ENCODE data around the gene ZNF674.

Gene ZNF674

DNA sequence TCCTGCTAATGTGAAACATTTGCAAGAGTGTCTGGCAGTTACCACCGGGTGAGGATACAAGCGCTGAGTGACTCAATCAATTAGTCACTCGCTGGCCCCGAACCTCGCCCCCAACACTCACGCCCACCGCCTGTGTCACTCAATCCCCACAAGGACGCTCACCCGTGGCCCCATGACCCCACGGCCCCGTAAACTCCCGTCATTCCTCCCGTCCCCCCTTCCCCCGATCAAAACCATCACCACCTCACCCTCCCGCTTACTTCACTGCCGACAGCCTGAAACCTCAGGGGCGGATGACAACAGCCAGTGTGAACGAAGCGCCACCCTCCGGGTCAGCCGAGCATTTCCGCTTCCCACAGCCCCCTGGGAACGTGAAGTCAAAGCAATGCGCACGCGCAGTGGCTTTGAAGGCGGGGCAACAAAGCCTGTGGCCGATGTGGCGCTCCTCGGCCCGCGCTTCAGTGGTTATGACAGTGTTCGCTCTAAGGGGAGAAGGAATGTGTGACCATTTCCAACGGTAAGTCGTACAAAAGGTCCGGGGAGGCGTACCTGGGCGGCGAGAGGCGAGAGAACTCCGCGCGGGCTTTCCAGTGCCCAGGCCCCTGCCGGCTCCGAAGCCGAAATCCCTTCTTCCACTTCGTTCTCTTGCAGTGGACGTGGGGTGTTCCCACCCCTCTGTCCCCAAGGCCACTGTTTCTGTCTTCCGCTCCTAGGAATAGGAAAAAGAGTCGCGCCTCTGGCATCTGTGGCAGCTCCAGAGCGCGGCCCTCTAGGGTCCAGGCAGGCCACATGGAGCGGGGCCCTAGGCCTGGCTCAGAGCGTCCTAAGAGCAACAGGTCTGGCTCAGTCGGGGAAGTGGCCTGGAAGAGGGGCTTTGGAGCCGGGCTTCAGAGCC lies at the start of gene ZNF674:
TSS of gene ZNF674 (minus strand) at position 311 of the 895 bp plus-strand sequence. CDS start 3,334 bp downstream, outside the sequence.
- DNase-seq (ENCODE audit: low read depth): peak; percentile 91

- no peak for DNase-seq (ENCODE audit: low read depth)
Measured at GRCh38 chrX:46589977-46590723, 44.9 kb upstream of the ZNF674 start.

GRCh38 chrX:46588263-46588662 lies 43.0 kb upstream of the ZNF674 start:
- peak; percentile 44 for DNase-seq (ENCODE audit: low read depth)

GRCh38 chrX:46587753-46588171 lies 42.5 kb upstream of the ZNF674 start:
- no peak for DNase-seq (ENCODE audit: low read depth)

- no peak for DNase-seq (ENCODE audit: low read depth)
Measured at GRCh38 chrX:46587158-46587557, 41.9 kb upstream of the ZNF674 start.

- no peak for DNase-seq (ENCODE audit: low read depth)
Measured at GRCh38 chrX:46584736-46585135, 39.5 kb upstream of the ZNF674 start.

DNA sequence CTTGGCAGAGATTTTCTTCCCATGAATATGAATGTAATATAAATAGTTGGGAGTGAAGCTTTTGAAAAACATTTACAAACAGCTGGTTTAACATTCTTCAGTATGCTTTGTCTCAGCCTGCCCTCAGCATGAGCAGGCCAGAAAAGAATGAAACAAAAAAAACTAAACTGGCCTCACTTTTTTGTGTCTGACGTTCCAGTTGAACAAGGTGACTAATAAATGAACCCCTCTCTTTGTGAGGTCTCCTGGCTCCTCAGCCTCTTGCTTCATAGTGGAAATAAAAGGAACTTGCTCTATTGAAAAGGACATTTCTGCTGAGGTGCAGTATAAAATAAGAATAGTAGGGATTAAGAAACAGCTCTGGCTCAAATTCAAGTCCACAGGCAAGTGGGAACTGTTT lies 37.7 kb upstream of the ZNF674 start:
- DNase-seq (ENCODE audit: low read depth): no peak

DNA sequence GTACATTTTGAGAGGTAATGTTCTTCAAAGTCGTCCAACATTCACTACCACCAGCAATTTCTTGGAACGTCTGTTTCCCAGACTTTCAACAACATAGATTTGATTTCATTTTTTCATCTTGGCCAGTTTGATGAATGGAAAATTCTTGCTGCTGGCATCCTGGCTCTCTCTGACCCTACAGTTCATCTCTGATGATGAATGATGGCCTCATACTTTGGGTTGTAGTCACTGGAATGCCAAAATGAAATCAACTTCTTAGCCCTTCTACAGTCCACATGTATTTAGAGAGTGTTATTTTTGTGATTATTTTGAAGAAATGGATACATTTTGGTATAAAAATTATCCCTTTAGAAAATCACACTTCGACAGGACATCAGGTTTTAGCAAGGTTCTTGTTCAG lies 37.1 kb upstream of the ZNF674 start:
- no peak for DNase-seq (ENCODE audit: low read depth)

- no peak for DNase-seq (ENCODE audit: low read depth)
Measured at GRCh38 chrX:46580613-46581012, 35.4 kb upstream of the ZNF674 start.

DNA sequence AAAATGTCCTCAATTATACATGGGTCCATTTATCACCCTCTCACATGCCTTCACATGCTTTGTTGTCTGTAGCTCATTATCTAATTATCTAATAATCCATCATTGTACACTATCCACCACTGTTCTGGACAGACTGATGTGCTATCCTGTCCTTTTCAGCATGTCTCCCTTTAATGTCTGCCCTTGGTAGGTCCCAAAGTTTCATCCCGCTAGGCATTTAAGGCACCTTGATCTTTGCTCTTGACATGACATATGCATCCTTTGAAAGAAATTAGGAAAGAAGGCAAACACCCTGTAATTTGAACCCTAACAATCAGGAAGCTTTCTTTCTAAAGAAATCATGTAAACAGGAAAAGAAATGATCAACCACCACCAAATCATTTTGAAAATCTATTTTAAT lies 34.0 kb upstream of the ZNF674 start:
- DNase-seq (ENCODE audit: low read depth): no peak

DNA sequence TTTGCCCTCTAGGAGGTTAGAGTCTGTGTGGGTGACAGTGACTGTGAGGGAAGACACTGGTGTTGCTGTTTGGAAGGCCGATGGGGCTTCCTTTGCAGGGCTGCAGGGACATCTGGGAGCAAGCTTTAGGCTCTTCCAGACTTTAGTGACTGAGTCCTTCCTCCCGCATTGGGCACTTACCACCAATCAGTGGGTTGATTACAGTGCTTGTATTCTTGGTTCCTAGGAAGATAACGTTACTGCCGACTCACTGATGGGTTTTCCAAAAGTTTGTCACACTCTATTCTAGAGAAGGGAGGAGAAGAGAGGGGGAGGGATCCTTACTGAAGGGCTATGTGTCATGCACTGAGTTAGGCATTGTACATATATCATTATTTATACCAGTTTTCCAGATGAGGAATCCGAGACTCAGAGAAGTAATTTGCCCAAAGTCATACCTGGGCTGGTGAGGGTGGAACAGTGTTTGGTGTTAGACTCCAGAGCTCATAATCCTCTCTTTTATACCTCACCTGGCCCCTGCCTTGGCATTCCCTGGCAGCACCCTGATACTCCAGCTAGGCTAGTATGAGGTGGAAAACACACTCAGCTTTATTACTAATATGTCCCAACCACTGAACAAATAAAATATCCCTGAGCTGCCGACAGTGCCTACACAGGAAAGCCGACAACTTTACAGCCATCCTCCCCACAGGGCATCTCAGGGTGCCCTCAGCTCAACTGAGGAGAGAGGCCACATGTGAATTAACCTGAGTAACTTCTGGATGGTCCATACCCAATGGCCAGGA lies 32.2 kb upstream of the ZNF674 start:
- DNase-seq (ENCODE audit: low read depth): no peak

DNA sequence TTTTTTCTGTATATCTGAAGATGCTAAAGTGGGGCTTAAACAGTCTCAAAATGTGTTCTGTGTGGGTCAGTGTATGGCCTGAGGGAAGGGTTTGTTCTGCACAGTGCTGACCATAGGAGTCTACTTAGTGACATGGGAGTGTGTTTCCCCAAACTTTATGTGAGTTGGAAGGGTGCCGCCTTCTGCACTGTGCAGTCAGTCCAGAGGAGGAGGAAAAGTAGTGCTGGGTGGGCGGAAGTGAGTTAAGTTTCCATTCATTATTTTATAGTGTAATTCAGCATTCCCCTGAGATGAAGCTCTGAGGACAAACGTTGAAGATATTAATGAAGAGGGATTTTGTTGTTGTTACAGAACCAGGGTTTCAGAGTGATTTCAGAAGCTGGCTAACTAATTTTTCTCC lies 31.2 kb upstream of the ZNF674 start:
- no peak for DNase-seq (ENCODE audit: low read depth)

DNA sequence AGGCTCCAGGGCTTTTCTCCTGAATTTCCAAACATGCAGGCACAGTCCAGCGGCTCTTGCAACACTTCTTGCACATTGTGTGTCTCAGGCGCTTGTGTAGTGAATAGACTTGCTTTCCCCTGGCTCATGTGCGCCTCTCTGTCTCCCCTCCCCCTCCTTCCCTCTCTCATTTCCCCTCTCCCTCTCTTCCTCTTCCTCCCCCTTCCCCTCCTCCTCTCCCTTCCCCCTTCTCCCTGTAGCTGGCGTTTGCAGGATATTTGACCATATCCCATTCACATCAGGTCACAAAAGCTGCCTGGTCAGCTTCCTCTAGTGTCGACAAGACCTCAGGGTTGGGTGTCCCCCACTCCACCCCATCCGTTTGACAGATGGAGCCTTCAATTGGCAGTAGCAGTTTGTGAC lies 30.8 kb upstream of the ZNF674 start:
- no peak for DNase-seq (ENCODE audit: low read depth)

GRCh38 chrX:46575586-46575985 lies 30.4 kb upstream of the ZNF674 start:
- DNase-seq (ENCODE audit: low read depth): no peak

- DNase-seq (ENCODE audit: low read depth): peak; percentile 35
Measured at GRCh38 chrX:46574774-46575381, 29.7 kb upstream of the ZNF674 start.

- peak; percentile 55 for DNase-seq (ENCODE audit: low read depth)
Measured at GRCh38 chrX:46573892-46574773, 28.9 kb upstream of the ZNF674 start.

DNA sequence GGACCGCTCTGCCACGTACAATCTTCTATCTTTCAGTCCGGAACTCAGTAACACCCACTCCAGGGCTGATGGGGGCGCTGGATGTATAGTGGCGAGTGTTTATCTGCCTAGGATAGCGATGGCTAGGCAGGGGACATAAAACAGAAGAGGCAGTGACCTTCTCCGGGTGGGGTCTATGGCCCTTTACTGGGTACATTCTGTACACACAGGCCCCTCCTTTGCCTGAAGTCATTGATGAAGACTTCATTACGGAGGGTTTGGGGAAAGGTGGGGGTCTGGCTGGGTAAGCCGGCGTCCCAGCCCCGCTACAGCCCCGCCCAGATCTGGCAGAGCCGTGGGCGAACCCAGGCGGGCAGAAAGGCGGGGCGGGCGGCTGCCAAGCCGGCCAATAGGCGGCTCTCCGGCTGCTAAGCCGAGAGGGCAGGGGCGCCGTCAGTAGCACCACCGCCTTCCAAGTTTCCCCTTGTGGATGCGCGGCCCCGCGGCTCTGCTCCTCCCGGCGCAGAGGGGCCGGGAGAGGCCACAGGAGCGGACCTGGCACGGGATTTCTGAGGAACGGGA lies 28.2 kb upstream of the ZNF674 start, which contains the start of gene CHST7:
TSS of gene CHST7 (plus strand) at position 435 of the 561 bp plus-strand sequence. CDS start 167 bp downstream, outside the sequence.
- DNase-seq (ENCODE audit: low read depth): peak; percentile 39

DNA sequence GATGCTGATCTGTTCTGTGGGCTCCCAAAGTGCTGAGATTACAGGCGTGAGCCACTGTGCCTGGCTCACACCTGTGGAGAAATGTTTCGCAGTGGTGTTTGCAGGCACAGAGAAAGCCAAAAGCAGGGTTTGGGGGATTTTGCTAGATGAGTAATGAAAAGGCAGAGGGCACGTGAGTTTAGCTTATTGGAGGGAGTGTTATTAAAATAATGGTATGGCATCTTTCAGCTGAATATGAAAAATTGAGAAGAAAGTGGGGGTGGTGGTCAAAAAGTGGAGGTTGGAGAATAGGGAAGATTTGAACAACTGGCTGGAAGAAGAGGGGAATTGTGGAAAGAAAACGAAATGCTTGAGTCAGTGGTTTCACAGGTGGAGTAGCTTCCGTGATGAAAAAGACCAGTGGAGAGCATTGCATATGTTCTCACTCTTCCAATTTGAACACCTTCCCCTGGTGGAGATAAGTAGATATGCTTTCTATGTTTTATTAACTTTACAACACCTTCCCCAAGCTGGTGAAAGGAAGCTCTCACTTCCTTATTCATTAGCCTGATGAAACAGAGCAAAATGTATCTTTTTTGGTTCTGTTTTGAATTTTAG lies 27.2 kb upstream of the ZNF674 start:
- no peak for DNase-seq (ENCODE audit: low read depth)

GRCh38 chrX:46571423-46572339 lies 26.5 kb upstream of the ZNF674 start:
- no peak for DNase-seq (ENCODE audit: low read depth)

All from stimulated activated CD4-positive, alpha-beta T cell treated with anti-CD3 and anti-CD28 coated beads, Interleukin-2, amount 100 ng/mL, for 4 hours (primary cell).